Measurements from ENCODE around the gene SHANK2.

Gene SHANK2

DNA sequence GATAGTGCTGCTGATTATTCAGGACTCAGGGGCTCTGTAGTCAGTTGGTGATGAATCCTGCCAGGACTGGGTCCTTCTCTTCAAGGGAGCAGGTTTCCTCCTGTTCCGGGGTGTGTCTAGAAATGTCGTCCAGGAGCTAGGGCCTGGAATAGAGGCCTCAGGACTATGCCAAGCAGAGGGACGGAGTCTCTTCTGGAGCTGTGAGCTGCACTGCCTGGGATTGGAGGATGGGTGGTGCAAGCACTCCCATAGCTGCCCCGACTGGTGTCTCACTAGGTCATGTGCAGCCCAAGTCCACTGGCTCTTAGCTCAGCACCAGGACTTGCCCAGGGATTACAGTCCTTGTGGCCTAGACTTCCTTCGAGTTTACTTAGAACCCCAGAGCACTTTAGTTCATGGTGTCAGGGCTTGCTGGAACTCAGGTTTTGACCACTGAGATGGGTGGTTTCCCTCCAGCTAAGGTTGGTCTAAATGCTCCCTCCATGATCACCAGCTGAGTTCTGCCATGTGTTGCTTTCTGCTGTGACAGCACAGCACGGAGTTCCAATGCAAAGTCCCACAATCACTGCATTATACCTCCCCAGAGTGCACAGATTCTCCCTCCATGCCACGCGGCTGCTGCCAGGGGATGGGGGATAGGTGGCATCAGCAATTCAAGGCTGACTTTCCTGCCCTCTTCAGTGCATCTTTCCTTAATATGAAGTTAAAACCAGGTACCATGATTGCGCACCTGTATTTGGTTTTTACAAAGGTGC, 42.6 kb upstream of the SHANK2 start:
- Histone ChIP-seq H3K9me3 (ENCODE audit: insufficient read depth, low read length) (peaks cover 4% of the 10 kb centered on the region; the same call in 1 of the 2 replicates), H3K27me3 (ENCODE audit: insufficient read depth, insufficient read length) (no peaks in the 10 kb centered on the region), H3K36me3 (ENCODE audit: insufficient read depth, insufficient read length, low read length) (no peaks in the 10 kb centered on the region), H3K4me1 (ENCODE audit: insufficient read depth, insufficient read length) (peaks cover 5% of the 10 kb centered on the region), H3K9ac (ENCODE audit: insufficient read length, low read depth) (no peak overlapping the region), H3K4me3 (ENCODE audit: insufficient read length, low read depth) (no peak overlapping the region)
- TF ChIP-seq SUZ12 (IDR thresholded peaks at IDR 0.05; ENCODE audit: extremely low read depth, insufficient read depth, insufficient read length) (no peak), YY1 (IDR thresholded peaks at IDR 0.05; ENCODE audit: insufficient read depth, insufficient read length) (no peak), ZNF274 (IDR thresholded peaks at IDR 0.05; ENCODE audit: low read depth, low read length) (no peak)
- no peak for DNase-seq (ENCODE audit: low read depth, low spot score)

DNA sequence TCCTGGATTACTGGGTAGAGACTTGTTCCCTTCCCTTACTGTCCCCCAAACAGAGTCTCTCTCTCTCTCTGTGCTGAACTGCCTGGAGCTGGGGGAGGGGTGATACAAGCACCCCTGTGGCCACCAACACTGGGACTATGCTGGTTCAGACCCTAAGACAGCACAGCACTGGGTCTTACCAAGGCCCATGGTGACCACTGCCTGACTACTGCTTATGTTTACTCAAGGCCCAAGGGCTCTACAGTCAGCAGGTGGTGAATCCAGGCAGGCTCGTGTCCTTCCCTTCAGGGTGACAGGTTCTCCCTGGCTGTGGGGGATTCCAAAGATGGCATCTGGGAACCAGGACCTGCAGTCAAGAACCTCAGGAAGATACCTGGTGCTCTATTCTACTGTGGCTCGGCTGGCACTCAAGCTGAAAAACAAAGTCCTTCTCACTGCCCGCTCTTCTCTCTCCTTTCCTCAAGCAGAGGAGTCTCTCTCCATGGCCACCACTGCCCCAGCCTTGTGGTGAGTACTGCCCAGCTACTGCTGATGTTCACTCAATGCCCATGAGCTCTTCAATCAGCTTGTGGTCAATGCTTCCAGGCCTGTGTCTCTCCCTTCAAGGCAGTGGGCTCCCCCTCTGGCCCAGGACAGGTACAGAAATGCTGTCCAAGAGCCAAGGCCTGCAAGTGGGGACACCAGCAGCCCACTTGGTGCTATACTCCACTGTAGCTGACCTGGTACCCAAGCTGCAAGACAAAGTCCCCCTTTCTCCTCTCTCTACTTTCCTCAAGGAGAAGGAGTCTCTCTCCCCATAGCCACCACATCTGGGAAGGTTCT, 41.8 kb upstream of the SHANK2 start:
- no peak for DNase-seq (ENCODE audit: low read depth, low spot score)
- Histone ChIP-seq H3K36me3 (ENCODE audit: insufficient read depth, insufficient read length, low read length) (no peaks in the 10 kb centered on the region), H3K4me1 (ENCODE audit: insufficient read depth, insufficient read length) (no peaks in the 10 kb centered on the region), H3K9me3 (ENCODE audit: insufficient read depth, low read length) (peaks cover 5% of the 10 kb centered on the region; the same call in 1 of the 2 replicates), H3K9ac (ENCODE audit: insufficient read length, low read depth) (no peak overlapping the region), H3K27me3 (ENCODE audit: insufficient read depth, insufficient read length) (no peaks in the 10 kb centered on the region), H3K4me3 (ENCODE audit: insufficient read length, low read depth) (no peak overlapping the region)
- no peak for TF ChIP-seq SUZ12 (IDR thresholded peaks at IDR 0.05; ENCODE audit: extremely low read depth, insufficient read depth, insufficient read length)
- no peak for TF ChIP-seq YY1 (IDR thresholded peaks at IDR 0.05; ENCODE audit: insufficient read depth, insufficient read length)
- TF ChIP-seq ZNF274 (IDR thresholded peaks at IDR 0.05; ENCODE audit: low read depth, low read length): no peak

DNA sequence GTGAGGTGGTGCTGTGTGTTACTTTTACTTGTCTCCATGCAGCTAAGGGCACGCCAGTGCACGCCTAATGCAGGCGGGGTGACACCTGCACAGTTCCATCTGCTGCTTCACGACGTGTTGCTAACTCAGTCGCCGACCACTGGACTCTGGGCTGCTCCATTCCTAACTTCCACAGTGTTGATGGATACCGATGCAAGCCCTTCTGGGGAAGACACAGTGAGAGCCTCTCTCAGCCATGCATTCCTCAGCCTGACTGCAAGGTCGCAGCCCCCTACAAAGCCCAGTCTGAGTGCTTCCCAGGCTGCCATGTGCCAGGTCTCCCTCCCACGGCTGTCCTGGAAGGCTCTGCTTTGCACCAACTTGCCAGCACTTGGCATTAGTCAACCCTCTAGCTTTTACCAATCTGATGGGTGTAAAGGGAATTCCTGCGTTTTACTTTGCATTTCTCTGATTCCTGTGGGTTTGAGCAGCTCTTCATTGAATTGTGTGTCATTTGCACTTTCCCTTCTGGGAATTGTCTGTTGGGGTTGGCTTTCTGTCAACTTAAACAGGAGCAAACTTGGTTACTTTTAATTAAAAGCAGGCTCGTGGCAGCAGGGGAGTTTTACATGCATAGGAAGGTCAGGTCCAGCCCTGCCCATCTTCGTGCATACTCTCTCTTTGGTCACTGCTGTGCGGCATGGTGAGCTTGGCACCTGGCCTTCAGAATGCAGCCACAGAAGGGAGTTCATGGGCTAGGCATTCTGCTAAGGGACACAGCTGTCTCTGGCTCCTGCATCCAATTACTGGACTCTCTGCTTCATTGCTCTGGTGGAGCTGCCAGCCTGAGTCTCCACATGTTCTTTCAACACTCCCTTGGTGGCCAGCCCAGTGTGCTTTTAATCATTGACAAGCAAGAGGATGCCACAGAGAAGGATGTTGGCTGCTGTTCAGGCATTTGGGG, 34.6 kb upstream of the SHANK2 start:
- Histone ChIP-seq H3K27me3 (ENCODE audit: insufficient read depth, insufficient read length) (no peaks in the 10 kb centered on the region), H3K4me3 (ENCODE audit: insufficient read length, low read depth) (no peak overlapping the region), H3K9me3 (ENCODE audit: insufficient read depth, low read length) (peaks cover 5% of the 10 kb centered on the region; the same call in 1 of the 2 replicates), H3K36me3 (ENCODE audit: insufficient read depth, insufficient read length, low read length) (no peaks in the 10 kb centered on the region), H3K9ac (ENCODE audit: insufficient read length, low read depth) (no peak overlapping the region), H3K4me1 (ENCODE audit: insufficient read depth, insufficient read length) (peaks cover 10% of the 10 kb centered on the region)
- DNase-seq (ENCODE audit: low read depth, low spot score): no peak
- no peak for TF ChIP-seq SUZ12 (IDR thresholded peaks at IDR 0.05; ENCODE audit: extremely low read depth, insufficient read depth, insufficient read length)
- TF ChIP-seq YY1 (IDR thresholded peaks at IDR 0.05; ENCODE audit: insufficient read depth, insufficient read length): no peak
- TF ChIP-seq ZNF274 (IDR thresholded peaks at IDR 0.05; ENCODE audit: low read depth, low read length): no peak

DNA sequence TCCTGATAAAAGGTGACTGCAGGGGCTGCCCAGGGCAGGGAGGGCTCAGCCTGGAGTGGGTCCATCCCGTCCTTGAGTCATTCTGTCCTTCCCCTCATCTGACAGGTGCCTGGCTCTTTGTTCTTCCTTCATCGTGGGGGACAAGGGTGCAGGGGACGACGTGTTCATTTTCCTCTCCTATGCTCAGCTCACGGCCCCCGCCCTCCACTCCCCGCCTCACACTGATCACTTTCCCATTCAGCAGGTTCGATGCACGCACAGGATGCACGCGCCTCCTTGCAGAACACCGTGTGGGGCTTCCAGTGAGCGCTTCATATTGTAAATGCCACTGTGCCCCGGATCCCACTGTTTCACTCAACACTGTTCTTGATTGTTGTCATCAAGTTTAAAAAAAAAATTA, 32.7 kb upstream of the SHANK2 start:
- Histone ChIP-seq H3K4me1 (ENCODE audit: insufficient read depth, insufficient read length) (peaks cover 10% of the 10 kb centered on the region), H3K36me3 (ENCODE audit: insufficient read depth, insufficient read length, low read length) (no peaks in the 10 kb centered on the region), H3K4me3 (ENCODE audit: insufficient read length, low read depth) (no peak overlapping the region), H3K27me3 (ENCODE audit: insufficient read depth, insufficient read length) (no peaks in the 10 kb centered on the region), H3K9me3 (ENCODE audit: insufficient read depth, low read length) (0 out of 2 replicates have a peak, but pooled peaks cover 2% of the 10 kb centered on the region), H3K9ac (ENCODE audit: insufficient read length, low read depth) (no peak overlapping the region)
- TF ChIP-seq ZNF274 (IDR thresholded peaks at IDR 0.05; ENCODE audit: low read depth, low read length) (no peak), SUZ12 (IDR thresholded peaks at IDR 0.05; ENCODE audit: extremely low read depth, insufficient read depth, insufficient read length) (no peak), YY1 (IDR thresholded peaks at IDR 0.05; ENCODE audit: insufficient read depth, insufficient read length) (no peak)
- no peak for DNase-seq (ENCODE audit: low read depth, low spot score)

DNA sequence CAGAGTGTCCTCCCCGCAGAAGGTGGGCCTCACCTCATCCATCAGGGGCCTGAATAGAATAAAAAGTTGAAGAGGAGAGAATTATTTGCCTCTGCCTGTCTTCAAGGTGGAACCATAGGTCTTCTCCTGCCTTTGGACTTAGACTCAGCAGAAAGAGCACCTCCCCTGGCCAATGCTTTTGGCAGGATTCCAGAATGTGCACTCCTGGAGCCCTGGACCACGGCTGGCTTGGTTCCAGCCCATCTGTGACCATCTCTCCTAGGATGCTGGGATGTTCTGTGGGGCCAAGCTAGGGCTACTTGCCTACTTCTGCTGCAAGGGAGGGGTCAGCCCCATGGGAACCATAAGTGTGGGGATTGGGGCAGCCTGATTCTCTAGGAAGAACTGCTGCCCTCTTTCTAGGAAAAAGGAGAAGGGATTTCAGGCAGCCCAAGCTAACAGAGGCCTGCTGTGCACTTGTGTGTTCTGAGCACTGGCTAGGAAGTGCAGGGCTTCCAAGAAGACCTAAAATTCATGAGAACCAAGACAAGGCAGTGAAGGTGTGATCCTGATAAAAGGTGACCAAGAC, 32.2 kb upstream of the SHANK2 start:
- Histone ChIP-seq H3K4me1 (ENCODE audit: insufficient read depth, insufficient read length) (peaks cover 10% of the 10 kb centered on the region), H3K9me3 (ENCODE audit: insufficient read depth, low read length) (no peaks in the 10 kb centered on the region), H3K9ac (ENCODE audit: insufficient read length, low read depth) (no peak overlapping the region), H3K27me3 (ENCODE audit: insufficient read depth, insufficient read length) (no peaks in the 10 kb centered on the region), H3K36me3 (ENCODE audit: insufficient read depth, insufficient read length, low read length) (no peaks in the 10 kb centered on the region), H3K4me3 (ENCODE audit: insufficient read length, low read depth) (no peak overlapping the region)
- no peak for TF ChIP-seq SUZ12 (IDR thresholded peaks at IDR 0.05; ENCODE audit: extremely low read depth, insufficient read depth, insufficient read length)
- no peak for TF ChIP-seq YY1 (IDR thresholded peaks at IDR 0.05; ENCODE audit: insufficient read depth, insufficient read length)
- no peak for TF ChIP-seq ZNF274 (IDR thresholded peaks at IDR 0.05; ENCODE audit: low read depth, low read length)
- DNase-seq (ENCODE audit: low read depth, low spot score): no peak

DNA sequence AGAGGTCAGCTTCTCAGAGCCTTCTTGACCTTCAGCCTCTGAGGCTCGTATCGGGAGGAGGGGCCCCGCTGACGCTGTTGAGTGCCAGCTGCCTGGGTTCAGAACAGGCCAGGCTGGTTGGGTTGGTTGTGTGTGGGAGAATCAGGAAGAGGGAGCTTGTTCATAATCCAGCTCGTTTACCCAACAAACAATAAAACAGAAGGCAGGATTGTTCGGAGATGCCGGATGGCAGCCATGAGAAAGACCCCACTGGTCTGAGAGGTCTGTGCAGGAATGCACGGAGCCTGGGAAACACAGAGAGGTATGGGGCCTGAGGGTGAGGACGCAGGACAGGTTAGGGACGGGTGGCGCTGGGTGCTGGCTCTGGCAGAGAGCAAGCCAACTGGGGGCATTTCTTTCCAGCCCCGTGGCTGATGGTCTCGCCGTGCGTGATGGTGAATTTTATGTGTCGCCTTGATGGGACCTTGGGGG, 31.6 kb upstream of the SHANK2 start:
- peaks cover 10% of the 10 kb centered on the region for H3K4me1 ChIP-seq (ENCODE audit: insufficient read depth, insufficient read length)
- no peak overlapping the region for H3K4me3 ChIP-seq (ENCODE audit: insufficient read length, low read depth)
- no peaks in the 10 kb centered on the region for H3K9me3 ChIP-seq (ENCODE audit: insufficient read depth, low read length)
- no peaks in the 10 kb centered on the region for H3K36me3 ChIP-seq (ENCODE audit: insufficient read depth, insufficient read length, low read length)
- DNase-seq (ENCODE audit: low read depth, low spot score): no peak
- TF ChIP-seq ZNF274 (IDR thresholded peaks at IDR 0.05; ENCODE audit: low read depth, low read length) (no peak), SUZ12 (IDR thresholded peaks at IDR 0.05; ENCODE audit: extremely low read depth, insufficient read depth, insufficient read length) (no peak), YY1 (IDR thresholded peaks at IDR 0.05; ENCODE audit: insufficient read depth, insufficient read length) (no peak)
- no peak overlapping the region for H3K9ac ChIP-seq (ENCODE audit: insufficient read length, low read depth)
- no peaks in the 10 kb centered on the region for H3K27me3 ChIP-seq (ENCODE audit: insufficient read depth, insufficient read length)
